SK-N-SH treated with all-trans-retinoic acid at 6 μM for 48 hours (cell line): ENCODE measurements around the gene DAGLA.

Source experiments
- ATAC-seq: fragments of 200-7000 bp; cut with Tn5 transposase; 3 replicates; pipeline ENCODE4 v1.9.1; 2020; ENCODE audit warnings: mild to moderate bottlenecking, moderate library complexity
- ARNTL ChIP-seq: fragments of 450-650 bp; formaldehyde crosslinking; IDR thresholded peaks from 2 replicates; pipeline ENCODE4 v1.5.0; 2020; ENCODE audit warnings: low read depth, mild to moderate bottlenecking, moderate library complexity, borderline replicate concordance
- BACH2 ChIP-seq: fragments of 250-450 bp; sonication (Bioruptor Pico); IDR thresholded peaks from 2 replicates; pipeline ENCODE4 v1.9.0; 2021; ENCODE audit warnings: mild to moderate bottlenecking, borderline replicate concordance
- CSDC2 ChIP-seq: fragments of 250-450 bp; sonication (Bioruptor Pico); IDR thresholded peaks from 2 replicates; pipeline ENCODE4 v1.5.0; 2020; ENCODE audit warnings: mild to moderate bottlenecking, moderate library complexity
- ESRRG ChIP-seq: fragments of 250-450 bp; sonication (Bioruptor Pico); IDR thresholded peaks from 2 replicates; pipeline ENCODE4 v1.6.1; 2021; ENCODE audit warnings: mild to moderate bottlenecking
- GLIS3 ChIP-seq: fragments of 250-450 bp; sonication (Bioruptor Pico); IDR thresholded peaks from 2 replicates; pipeline ENCODE4 v1.5.0; 2020; ENCODE audit warnings: mild to moderate bottlenecking, moderate library complexity
- ISL1 ChIP-seq: fragments of 250-450 bp; sonication (Bioruptor Pico); IDR thresholded peaks from 2 replicates; pipeline ENCODE4 v2.1.2; 2022; ENCODE audit warnings: mild to moderate bottlenecking, moderate library complexity
- OSR1 ChIP-seq: fragments of 250-450 bp; sonication (Bioruptor Pico); IDR thresholded peaks from 2 replicates; pipeline ENCODE4 v1.8.0; 2022; ENCODE audit warnings: moderate library complexity, mild to moderate bottlenecking, inconsistent platforms
- PPARA ChIP-seq: fragments of 250-450 bp; sonication (Bioruptor Pico); IDR thresholded peaks from 2 replicates; pipeline ENCODE4 v1.5.0; 2020; ENCODE audit warnings: mild to moderate bottlenecking, borderline replicate concordance
- SNAI2 ChIP-seq: fragments of 250-450 bp; sonication (Bioruptor Pico); IDR thresholded peaks from 2 replicates; pipeline ENCODE4 v1.5.0; 2020; ENCODE audit warnings: mild to moderate bottlenecking, moderate library complexity
- TCF4 ChIP-seq: fragments of 250-450 bp; sonication (Bioruptor Pico); IDR thresholded peaks from 2 replicates; pipeline ENCODE4 v1.8.0; 2021; ENCODE audit warnings: mild to moderate bottlenecking, moderate library complexity, borderline replicate concordance
- TOX ChIP-seq: fragments of 250-450 bp; sonication (Bioruptor Pico); IDR thresholded peaks from 2 replicates; pipeline ENCODE4 v1.8.0; 2021; ENCODE audit warnings: mild to moderate bottlenecking, moderate library complexity, borderline replicate concordance
- ZC3H10 ChIP-seq: fragments of 250-450 bp; sonication (Bioruptor Pico); IDR thresholded peaks from 2 replicates; pipeline ENCODE4 v1.5.1; 2021; ENCODE audit warnings: mild to moderate bottlenecking, moderate library complexity
- ZFP30 ChIP-seq: fragments of 450-650 bp; formaldehyde crosslinking; IDR thresholded peaks from 2 replicates; pipeline ENCODE4 v1.5.0; 2022; ENCODE audit warnings: mild to moderate bottlenecking, moderate library complexity
- ZNF70 ChIP-seq: fragments of 450-650 bp; formaldehyde crosslinking; IDR thresholded peaks from 2 replicates; pipeline ENCODE4 v1.5.0; 2020; ENCODE audit warnings: mild to moderate bottlenecking, moderate library complexity
- ZNF8 ChIP-seq: fragments of 450-650 bp; formaldehyde crosslinking; IDR thresholded peaks from 2 replicates; pipeline ENCODE4 v1.5.0; 2020; ENCODE audit warnings: mild to moderate bottlenecking, moderate library complexity
- TF ChIP-seq, protein P1 (sequence below): fragments of 250-450 bp; sonication (Bioruptor Pico); IDR thresholded peaks from 2 replicates; pipeline ENCODE4 v1.8.0; 2020; ENCODE audit warnings: mild to moderate bottlenecking, moderate library complexity, borderline replicate concordance
- TF ChIP-seq, protein P2 (sequence below): fragments of 250-450 bp; sonication (Bioruptor Pico); IDR thresholded peaks from 2 replicates; pipeline ENCODE4 v1.5.1; 2020; ENCODE audit warnings: low read depth, mild to moderate bottlenecking, moderate library complexity
- TF ChIP-seq, protein P3 (sequence below): fragments of 250-450 bp; sonication (Bioruptor Pico); IDR thresholded peaks from 2 replicates; pipeline ENCODE4 v1.5.0; 2020; ENCODE audit warnings: mild to moderate bottlenecking, moderate library complexity
- TF ChIP-seq, protein P4 (sequence below): fragments of 250-450 bp; sonication (Bioruptor Pico); IDR thresholded peaks from 2 replicates; pipeline ENCODE4 v1.8.0; 2021; ENCODE audit warnings: low read depth, mild to moderate bottlenecking, moderate library complexity, borderline replicate concordance
- TF ChIP-seq, protein P5 (sequence below): fragments of 250-450 bp; sonication (Bioruptor Pico); IDR thresholded peaks from 2 replicates; pipeline ENCODE4 v1.5.1; 2021; ENCODE audit warnings: mild to moderate bottlenecking, moderate library complexity

DAGLA gene

DNA sequence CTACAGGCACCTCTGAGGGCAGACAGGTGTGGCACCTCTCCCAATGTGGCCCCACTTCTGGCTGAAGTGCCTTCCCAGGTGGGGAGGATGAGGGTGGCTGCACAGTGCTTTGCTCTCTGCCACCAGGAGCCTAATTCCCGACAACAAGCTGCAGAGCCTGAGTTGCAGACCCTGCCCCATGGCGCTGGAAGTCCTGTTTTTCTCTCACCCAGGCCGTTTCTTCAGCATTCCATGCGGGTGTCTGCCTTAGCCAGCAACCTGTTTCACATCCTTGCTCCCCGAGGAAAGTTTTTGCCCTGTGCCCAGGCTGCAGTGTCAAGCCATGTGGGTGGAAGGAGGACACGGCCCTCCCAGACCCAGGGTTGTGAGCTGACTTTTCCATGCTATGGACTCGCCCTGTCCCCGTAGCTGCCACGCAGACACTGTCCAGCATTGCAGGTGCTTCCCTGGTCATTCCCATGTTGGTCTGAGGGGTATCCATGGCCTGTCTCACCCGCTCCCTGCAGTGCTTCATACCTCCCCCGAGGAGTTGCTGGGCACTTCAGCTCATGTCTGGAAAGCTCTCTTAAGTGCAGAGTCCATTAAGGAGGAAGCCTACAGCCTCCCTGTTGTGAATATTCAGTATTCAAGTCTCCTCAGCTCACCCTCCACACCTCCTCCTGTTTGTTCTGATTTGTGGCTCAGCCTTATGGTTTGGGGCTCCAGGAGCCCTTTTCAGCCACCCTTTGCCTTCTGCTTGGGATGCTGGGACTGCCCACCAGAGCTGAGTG is 2.9 kb downstream of the DAGLA start:
- TF ChIP-seq ZNF70 (CRISPR knock-in tag) (no peak), ZNF8 (CRISPR knock-in tag) (no peak), ZC3H10 (CRISPR knock-in tag) (no peak), ESRRG (CRISPR knock-in tag) (no peak), ZFP30 (CRISPR knock-in tag) (no peak), TCF4 (CRISPR knock-in tag) (no peak), PPARA (CRISPR knock-in tag) (no peak)
- TF ChIP-seq, protein P1, sequence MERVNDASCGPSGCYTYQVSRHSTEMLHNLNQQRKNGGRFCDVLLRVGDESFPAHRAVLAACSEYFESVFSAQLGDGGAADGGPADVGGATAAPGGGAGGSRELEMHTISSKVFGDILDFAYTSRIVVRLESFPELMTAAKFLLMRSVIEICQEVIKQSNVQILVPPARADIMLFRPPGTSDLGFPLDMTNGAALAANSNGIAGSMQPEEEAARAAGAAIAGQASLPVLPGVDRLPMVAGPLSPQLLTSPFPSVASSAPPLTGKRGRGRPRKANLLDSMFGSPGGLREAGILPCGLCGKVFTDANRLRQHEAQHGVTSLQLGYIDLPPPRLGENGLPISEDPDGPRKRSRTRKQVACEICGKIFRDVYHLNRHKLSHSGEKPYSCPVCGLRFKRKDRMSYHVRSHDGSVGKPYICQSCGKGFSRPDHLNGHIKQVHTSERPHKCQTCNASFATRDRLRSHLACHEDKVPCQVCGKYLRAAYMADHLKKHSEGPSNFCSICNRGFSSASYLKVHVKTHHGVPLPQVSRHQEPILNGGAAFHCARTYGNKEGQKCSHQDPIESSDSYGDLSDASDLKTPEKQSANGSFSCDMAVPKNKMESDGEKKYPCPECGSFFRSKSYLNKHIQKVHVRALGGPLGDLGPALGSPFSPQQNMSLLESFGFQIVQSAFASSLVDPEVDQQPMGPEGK (CRISPR knock-in tag), result no peak
- ATAC-seq, result no peak

DNA sequence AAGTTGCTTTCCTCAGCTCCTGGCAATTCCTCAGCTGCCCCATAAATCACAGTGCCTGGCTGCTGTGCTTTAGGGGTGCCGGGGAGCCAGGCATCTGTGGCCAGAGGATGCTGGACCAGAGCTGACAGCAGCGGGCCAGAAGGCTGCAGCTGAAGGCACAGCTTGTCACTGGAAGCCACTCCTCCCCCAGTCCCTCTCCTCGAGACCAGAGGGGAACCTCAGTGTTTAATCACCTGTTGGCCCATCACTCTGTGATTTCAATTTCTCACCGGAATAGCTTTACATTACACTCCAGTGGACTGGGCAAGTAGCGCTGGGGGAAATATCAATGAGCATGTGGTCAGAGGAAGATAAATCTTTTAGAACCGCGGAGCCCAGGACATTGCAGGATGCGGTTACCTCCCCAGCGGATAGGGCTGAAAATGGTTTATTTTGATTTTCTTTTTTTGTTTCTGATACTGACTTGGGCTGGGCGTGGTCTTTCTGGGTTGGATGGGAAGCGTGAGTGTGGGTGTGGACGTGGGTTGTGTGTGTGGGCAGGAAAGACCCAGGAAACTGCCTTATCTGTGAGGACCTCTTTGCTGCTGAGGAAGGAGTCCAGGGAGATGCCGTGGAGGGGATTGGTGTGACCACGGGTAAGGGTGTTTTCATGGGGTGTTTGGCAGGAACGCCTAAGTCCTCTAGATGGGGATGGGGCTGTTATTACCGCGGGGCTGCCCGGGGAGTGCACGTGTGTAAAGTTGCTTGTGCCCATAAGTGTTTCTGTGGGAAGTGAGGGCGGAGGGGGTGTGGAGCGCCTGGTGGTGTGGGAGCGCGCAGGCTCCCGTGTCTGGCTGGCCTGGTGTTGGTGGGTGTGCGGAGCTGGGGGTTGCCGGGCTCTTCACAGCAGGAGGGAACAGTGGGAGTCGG is 4.0 kb downstream of the DAGLA start:
- TF ChIP-seq, protein P1 (CRISPR knock-in tag), result no peak
- TF ChIP-seq ARNTL (CRISPR knock-in tag), result no peak
- TF ChIP-seq OSR1 (CRISPR knock-in tag), result no peak
- no peak for TF ChIP-seq TCF4 (CRISPR knock-in tag)
- no peak for TF ChIP-seq TOX (CRISPR knock-in tag)
- no peak for TF ChIP-seq PPARA (CRISPR knock-in tag)
- TF ChIP-seq ESRRG (CRISPR knock-in tag), result no peak
- no peak for TF ChIP-seq CSDC2 (CRISPR knock-in tag)
- TF ChIP-seq GLIS3 (CRISPR knock-in tag), result no peak
- no peak for TF ChIP-seq ZNF8 (CRISPR knock-in tag)
- TF ChIP-seq, protein P2, sequence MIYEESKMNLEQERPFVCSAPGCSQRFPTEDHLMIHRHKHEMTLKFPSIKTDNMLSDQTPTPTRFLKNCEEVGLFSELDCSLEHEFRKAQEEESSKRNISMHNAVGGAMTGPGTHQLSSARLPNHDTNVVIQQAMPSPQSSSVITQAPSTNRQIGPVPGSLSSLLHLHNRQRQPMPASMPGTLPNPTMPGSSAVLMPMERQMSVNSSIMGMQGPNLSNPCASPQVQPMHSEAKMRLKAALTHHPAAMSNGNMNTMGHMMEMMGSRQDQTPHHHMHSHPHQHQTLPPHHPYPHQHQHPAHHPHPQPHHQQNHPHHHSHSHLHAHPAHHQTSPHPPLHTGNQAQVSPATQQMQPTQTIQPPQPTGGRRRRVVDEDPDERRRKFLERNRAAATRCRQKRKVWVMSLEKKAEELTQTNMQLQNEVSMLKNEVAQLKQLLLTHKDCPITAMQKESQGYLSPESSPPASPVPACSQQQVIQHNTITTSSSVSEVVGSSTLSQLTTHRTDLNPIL, result no peak
- TF ChIP-seq, protein P3, sequence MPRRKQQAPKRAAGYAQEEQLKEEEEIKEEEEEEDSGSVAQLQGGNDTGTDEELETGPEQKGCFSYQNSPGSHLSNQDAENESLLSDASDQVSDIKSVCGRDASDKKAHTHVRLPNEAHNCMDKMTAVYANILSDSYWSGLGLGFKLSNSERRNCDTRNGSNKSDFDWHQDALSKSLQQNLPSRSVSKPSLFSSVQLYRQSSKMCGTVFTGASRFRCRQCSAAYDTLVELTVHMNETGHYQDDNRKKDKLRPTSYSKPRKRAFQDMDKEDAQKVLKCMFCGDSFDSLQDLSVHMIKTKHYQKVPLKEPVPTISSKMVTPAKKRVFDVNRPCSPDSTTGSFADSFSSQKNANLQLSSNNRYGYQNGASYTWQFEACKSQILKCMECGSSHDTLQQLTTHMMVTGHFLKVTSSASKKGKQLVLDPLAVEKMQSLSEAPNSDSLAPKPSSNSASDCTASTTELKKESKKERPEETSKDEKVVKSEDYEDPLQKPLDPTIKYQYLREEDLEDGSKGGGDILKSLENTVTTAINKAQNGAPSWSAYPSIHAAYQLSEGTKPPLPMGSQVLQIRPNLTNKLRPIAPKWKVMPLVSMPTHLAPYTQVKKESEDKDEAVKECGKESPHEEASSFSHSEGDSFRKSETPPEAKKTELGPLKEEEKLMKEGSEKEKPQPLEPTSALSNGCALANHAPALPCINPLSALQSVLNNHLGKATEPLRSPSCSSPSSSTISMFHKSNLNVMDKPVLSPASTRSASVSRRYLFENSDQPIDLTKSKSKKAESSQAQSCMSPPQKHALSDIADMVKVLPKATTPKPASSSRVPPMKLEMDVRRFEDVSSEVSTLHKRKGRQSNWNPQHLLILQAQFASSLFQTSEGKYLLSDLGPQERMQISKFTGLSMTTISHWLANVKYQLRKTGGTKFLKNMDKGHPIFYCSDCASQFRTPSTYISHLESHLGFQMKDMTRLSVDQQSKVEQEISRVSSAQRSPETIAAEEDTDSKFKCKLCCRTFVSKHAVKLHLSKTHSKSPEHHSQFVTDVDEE (CRISPR knock-in tag), result no peak
- no peak for TF ChIP-seq ISL1 (CRISPR knock-in tag)
- no peak for TF ChIP-seq BACH2 (CRISPR knock-in tag)
- TF ChIP-seq, protein P4, sequence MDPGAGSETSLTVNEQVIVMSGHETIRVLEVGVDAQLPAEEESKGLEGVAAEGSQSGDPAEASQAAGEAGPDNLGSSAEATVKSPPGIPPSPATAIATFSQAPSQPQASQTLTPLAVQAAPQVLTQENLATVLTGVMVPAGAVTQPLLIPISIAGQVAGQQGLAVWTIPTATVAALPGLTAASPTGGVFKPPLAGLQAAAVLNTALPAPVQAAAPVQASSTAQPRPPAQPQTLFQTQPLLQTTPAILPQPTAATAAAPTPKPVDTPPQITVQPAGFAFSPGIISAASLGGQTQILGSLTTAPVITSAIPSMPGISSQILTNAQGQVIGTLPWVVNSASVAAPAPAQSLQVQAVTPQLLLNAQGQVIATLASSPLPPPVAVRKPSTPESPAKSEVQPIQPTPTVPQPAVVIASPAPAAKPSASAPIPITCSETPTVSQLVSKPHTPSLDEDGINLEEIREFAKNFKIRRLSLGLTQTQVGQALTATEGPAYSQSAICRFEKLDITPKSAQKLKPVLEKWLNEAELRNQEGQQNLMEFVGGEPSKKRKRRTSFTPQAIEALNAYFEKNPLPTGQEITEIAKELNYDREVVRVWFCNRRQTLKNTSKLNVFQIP, result no peak
- no peak for TF ChIP-seq SNAI2 (CRISPR knock-in tag)
- TF ChIP-seq ZNF70 (CRISPR knock-in tag), result no peak
- TF ChIP-seq, protein P5, sequence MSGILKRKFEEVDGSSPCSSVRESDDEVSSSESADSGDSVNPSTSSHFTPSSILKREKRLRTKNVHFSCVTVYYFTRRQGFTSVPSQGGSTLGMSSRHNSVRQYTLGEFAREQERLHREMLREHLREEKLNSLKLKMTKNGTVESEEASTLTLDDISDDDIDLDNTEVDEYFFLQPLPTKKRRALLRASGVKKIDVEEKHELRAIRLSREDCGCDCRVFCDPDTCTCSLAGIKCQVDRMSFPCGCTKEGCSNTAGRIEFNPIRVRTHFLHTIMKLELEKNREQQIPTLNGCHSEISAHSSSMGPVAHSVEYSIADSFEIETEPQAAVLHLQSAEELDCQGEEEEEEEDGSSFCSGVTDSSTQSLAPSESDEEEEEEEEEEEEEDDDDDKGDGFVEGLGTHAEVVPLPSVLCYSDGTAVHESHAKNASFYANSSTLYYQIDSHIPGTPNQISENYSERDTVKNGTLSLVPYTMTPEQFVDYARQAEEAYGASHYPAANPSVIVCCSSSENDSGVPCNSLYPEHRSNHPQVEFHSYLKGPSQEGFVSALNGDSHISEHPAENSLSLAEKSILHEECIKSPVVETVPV, result no peak
- ATAC-seq, result no peak
